HL-60 (cell line): ENCODE results near the gene TBL1XR1.

ENCODE experiments used
- POLR2AphosphoS5 ChIP-seq: IDR thresholded peaks from 2 replicates; pipeline ENCODE4 v1.6.1; 2012; ENCODE audit warnings: low read depth
- TF ChIP-seq, protein P1 (sequence below): IDR thresholded peaks from one replicate; pipeline ENCODE4 v1.5.1; 2011; ENCODE audit warnings: low read length, control low read depth, inconsistent platforms; ENCODE audit not compliant: insufficient read depth
- TF ChIP-seq, protein P2 (sequence below): IDR thresholded peaks from 2 replicates; pipeline ENCODE4 v1.6.1; 2012; ENCODE audit warnings: low read depth; ENCODE audit not compliant: insufficient replicate concordance

DNA sequence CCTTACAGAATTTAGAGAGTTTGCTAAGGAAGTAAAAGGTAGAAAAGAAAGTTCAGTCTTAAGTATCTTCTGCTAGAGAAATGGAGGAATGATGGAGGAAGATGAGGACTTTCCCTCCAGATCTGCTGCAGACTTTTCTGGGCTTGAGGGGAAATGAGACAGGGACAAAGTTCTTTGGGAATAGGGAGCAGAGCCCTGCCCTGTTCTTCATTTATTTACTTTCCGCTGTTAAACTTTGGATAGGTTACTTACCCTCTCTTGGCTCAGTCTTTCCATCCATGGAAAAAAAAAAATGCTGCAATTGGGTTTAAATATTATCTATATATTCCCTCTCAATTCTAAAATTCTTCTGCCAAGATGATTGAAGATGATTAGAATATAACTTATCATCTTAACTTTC lies 202.9 kb downstream of the TBL1XR1 start:
- TF ChIP-seq, protein P1, sequence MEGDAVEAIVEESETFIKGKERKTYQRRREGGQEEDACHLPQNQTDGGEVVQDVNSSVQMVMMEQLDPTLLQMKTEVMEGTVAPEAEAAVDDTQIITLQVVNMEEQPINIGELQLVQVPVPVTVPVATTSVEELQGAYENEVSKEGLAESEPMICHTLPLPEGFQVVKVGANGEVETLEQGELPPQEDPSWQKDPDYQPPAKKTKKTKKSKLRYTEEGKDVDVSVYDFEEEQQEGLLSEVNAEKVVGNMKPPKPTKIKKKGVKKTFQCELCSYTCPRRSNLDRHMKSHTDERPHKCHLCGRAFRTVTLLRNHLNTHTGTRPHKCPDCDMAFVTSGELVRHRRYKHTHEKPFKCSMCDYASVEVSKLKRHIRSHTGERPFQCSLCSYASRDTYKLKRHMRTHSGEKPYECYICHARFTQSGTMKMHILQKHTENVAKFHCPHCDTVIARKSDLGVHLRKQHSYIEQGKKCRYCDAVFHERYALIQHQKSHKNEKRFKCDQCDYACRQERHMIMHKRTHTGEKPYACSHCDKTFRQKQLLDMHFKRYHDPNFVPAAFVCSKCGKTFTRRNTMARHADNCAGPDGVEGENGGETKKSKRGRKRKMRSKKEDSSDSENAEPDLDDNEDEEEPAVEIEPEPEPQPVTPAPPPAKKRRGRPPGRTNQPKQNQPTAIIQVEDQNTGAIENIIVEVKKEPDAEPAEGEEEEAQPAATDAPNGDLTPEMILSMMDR, result no peak
- TF ChIP-seq, protein P2, sequence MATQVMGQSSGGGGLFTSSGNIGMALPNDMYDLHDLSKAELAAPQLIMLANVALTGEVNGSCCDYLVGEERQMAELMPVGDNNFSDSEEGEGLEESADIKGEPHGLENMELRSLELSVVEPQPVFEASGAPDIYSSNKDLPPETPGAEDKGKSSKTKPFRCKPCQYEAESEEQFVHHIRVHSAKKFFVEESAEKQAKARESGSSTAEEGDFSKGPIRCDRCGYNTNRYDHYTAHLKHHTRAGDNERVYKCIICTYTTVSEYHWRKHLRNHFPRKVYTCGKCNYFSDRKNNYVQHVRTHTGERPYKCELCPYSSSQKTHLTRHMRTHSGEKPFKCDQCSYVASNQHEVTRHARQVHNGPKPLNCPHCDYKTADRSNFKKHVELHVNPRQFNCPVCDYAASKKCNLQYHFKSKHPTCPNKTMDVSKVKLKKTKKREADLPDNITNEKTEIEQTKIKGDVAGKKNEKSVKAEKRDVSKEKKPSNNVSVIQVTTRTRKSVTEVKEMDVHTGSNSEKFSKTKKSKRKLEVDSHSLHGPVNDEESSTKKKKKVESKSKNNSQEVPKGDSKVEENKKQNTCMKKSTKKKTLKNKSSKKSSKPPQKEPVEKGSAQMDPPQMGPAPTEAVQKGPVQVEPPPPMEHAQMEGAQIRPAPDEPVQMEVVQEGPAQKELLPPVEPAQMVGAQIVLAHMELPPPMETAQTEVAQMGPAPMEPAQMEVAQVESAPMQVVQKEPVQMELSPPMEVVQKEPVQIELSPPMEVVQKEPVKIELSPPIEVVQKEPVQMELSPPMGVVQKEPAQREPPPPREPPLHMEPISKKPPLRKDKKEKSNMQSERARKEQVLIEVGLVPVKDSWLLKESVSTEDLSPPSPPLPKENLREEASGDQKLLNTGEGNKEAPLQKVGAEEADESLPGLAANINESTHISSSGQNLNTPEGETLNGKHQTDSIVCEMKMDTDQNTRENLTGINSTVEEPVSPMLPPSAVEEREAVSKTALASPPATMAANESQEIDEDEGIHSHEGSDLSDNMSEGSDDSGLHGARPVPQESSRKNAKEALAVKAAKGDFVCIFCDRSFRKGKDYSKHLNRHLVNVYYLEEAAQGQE, result no peak
- TF ChIP-seq POLR2AphosphoS5, result no peak
